Activated CD4-positive, alpha-beta T cell treated with anti-CD3 and anti-CD28 coated beads for 24 hours (primary cell): Measurements from ENCODE around the gene GNMT.

ENCODE experiments used
- DNase-seq, 2 donors: peaks; one replicate each; pipeline ENCODE4 v3.0.0-alpha.2; 2020; ENCODE audit warnings: low read depth in 2 of 2

The GNMT gene

GRCh38 chr6:42960243-42961019 lies at the start of gene GNMT:
TSS of gene GNMT (plus strand) at chr6:42960754. CDS start at chr6:42960768, 14 bp downstream.
- no peak for DNase-seq

GRCh38 chr6:42911171-42912021 lies 49.2 kb upstream of the GNMT start:
- DNase-seq, result no peak

- no peak for DNase-seq
Observed at GRCh38 chr6:42914546-42914945, 46.0 kb upstream of the GNMT start.

DNA sequence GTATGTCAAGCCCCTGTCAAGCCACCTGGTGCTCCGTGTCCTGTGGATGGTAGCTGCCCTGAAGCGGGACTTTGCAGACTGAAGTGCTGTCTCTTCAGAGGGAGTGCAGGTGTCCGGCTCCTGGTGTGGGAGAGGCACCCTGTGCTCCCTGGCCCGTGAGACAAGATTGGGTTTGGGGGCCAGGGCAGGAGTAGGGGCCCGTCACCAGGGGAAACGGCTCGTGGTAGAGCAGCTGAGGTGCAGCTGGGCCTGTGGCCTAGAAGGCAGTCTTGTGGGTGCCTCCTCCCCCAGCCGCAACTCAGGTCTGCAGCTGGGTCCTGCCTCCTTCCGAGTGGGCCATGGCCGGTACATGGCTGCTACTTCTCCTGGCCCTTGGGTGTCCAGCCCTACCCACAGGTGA lies 44.8 kb upstream of the GNMT start, which contains the start of gene PTCRA:
TSS of gene PTCRA (plus strand) at position 322 of the 400 bp plus-strand sequence. CDS start at position 339, 17 bp downstream.
- no peak for DNase-seq

DNA sequence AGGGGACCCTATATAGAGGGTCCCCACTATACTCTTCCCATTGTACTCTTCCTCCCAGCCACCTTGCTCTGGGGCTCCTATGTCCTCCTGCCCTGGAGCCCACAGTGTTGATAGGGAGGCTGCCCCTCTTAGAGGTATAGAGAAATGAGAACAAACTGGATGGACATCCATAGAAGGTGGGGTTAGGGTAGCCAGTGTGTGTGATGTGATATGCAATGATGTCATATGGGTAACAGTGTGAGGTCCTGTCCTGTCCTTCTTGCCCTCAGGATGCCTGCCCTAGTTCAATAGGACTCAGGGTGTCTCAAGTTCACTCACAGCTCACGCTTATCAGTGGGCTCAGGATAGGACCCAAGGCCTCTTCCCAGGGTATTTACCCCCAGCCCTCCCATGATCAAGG lies 44.3 kb upstream of the GNMT start:
- DNase-seq, result no peak

DNA sequence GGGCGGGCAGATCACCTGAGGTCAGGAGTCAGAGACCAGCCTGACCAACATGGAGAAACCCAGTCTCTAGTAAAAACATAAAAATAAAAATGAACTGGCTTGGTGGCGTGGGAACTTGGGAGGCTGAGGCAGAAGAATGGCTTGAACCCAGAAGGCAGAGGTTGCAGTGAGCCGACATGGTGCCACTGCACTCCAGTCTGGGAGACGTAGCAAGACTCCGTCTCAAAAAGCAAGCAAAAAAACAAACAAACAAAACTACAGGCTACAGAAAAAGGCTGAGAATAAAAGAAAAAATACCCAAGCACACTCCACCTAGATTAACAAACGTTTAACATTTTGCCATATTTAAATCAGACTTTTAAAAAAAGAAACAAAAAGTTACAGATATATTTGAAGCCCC lies 38.8 kb upstream of the GNMT start:
- DNase-seq, result no peak

GRCh38 chr6:42923666-42924065 lies 36.9 kb upstream of the GNMT start:
- no peak for DNase-seq

DNA sequence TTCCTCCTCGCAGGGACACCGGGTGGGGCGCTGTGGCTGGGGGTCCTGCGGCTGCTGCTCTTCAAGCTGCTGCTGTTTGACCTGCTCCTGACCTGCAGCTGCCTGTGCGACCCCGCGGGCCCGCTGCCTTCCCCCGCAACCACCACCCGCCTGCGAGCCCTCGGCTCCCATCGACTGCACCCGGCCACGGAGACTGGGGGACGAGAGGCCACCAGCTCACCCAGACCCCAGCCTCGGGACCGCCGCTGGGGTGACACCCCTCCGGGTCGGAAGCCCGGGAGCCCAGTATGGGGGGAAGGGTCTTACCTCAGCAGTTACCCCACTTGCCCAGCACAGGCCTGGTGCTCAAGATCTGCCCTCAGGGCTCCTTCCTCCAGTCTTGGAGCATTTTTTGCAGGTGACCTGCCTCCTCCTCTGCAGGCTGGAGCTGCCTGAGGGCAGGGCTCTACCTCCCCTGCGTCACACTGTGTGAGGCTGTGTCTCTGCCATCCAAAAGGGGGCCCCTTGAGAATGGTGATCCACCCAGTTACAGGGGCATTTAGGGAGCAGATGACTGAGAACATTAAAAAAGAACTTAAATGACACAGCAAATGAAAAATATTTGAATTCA lies 35.2 kb upstream of the GNMT start:
- DNase-seq, result no peak

GRCh38 chr6:42928986-42929820 lies 31.4 kb upstream of the GNMT start, which contains the start of gene CNPY3:
TSS of gene CNPY3 (plus strand) at chr6:42929480. CDS start at chr6:42929571, 91 bp downstream.
- DNase-seq, result peak; percentile 85 to 90

- peak; percentile 33 to 43 for DNase-seq
Observed at GRCh38 chr6:42929821-42930360, 30.7 kb upstream of the GNMT start.

GRCh38 chr6:42932412-42932811 lies 28.1 kb upstream of the GNMT start:
- DNase-seq, result no peak

DNA sequence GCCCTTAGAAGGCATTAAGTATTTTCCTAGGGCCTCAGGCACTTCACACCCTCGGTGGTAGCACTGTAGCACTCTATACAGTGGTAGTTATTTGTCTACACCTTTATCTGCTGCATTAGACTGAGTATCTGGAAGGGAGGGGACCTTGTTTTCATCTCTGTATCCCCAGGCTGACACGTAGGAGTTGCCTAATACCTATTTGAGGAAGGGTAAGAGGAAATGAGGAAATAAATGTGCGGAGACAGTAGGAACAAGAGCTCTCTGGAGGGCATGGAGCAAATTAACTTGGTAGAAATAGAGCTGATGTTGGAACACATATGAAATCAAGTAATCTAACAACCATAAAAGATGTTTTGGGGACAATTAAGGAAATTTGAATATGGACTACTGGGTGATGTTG lies 27.3 kb upstream of the GNMT start:
- no peak for DNase-seq

DNA sequence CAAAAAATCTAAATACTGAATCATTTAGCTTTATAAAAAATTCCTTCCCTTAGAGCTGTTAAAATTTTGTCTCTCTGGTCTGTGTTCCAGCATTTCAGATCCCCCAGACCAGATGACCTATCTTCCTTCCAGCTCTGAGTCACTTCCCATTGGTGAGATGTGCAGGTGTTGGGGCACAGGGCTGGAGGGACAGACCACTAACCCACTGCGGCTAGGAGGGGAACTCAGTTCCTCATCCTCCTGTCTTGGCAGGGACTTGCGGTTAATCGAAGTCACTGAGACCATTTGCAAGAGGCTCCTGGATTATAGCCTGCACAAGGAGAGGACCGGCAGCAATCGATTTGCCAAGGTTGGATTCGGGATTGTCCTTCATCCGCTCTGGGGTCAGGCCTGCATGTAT lies 25.2 kb upstream of the GNMT start:
- DNase-seq, result no peak

DNA sequence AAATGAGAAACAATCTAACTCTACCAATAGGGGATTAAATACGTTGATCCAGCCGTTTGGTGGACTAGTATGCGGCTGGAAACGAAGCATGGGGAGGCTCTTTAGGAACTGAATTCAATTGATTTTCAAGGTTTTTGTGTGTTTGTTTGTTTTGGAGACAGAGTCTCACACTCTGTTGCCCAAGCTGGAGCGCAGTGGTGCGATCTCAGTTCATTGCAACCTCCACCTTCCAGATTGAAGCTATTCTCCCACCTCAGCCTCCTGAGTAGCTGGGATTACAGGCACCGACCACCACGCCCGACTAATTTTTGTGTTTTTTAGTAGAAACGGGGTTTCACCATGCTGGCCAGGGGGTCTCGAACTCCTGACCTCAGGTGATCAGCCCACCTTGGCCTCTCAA lies 24.2 kb upstream of the GNMT start:
- DNase-seq, result no peak

DNA sequence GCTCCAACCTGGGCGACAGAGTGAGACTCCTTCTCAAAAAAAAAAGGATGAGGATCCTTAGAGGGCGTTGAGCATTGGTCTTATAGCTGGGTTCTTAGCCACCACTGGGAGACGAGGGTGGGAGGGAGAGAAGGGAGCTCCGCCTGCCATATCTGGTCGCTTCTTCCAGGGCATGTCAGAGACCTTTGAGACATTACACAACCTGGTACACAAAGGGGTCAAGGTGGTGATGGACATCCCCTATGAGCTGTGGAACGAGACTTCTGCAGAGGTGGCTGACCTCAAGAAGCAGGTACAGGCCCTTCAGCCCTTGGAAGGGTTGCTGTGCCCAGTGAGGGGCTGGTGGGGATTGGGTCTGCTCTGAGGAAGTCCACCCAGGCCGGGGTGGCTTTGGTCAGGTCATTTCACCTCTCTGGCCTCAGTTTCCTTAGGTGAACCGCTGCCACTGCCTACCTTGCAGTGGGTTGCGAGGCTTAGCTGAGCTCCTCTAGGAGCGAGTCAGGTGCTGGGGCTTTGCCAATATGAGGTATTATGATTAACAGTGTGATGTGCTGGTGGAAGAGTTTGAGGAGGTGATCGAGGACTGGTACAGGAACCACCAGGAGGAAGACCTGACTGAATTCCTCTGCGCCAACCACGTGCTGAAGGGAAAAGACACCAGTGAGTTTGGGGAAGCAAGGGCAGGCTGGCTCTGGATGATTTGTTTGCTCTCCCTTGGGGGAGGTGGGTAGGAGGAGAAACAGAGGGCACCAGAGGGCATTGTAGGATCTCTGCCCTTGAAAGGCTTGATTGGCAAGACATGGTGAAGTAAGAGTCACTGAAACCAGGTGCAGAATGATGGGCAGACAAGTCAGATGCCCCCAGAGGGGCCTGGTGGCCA lies 22.8 kb upstream of the GNMT start:
- DNase-seq, result no peak

GRCh38 chr6:42938428-42938796 lies 22.1 kb upstream of the GNMT start:
- no peak for DNase-seq

GRCh38 chr6:42938987-42939809 lies 21.4 kb upstream of the GNMT start:
- DNase-seq, result no peak

DNA sequence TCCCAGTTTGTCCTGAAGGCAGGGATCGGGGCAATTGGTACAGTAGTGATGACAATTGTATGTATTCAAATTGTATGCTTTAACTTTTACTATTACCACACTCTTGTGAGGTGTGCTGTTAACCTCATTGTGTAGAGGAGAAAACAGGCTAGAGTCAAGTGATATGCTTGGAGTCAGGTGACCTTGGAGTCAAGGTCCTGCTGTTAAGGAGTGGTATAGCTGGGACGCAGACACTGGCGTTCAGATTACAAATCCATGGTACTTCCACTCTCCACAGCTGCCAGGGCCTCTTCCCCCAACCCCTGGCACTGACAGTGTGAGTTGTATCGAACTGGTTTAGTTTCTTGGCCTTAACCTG lies 20.8 kb upstream of the GNMT start:
- DNase-seq, result no peak

DNA sequence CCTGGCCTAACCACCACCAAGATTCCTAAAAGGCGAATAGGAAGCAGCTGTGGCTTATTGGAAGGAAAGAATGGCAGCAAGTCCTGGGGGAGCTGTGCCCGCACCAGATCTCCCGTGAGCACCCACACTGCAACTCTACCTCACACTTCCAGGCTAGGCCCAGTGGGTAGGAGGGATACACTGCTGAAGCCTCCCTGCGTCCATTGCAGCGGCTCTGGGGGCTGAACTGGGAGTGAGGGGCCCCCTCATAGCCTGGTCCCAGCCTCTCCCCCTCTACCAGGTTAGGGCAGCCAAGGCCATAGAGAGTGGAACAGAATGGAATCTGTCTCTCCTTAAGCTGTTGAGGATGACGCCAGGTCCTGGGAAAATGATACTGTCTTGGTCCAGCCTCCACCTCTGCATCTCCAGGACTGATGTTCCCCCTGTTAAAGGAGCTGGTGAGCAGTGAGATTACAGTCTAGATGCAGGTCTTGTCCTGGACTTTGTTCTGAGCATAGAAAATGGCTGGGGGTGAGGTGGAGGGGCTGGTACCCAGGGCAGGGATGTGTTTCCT lies 20.0 kb upstream of the GNMT start:
- DNase-seq, result no peak
